ENCODE results near the gene PXDC1.

The PXDC1 gene

DNA sequence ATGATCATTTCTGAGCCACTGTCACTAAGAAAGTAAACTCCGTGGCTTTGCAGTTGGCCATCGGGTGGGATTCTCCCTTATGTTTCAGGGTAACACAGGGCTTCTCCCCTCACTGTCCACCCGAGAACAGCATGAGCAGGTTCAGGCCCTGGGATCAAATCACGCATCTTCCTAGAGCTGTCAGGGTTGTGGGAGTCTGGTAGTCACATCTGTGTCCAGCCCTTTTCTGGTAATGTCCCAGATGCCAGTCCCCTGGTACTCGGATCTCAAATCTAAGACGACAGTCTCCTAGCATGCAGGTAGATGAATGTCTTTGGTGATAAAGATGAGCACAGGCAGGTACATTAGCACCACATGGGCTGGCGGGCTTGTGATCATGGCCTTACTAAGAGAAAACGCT lies 4.8 kb downstream of the PXDC1 start:
- no peak for DNase-seq

DNA sequence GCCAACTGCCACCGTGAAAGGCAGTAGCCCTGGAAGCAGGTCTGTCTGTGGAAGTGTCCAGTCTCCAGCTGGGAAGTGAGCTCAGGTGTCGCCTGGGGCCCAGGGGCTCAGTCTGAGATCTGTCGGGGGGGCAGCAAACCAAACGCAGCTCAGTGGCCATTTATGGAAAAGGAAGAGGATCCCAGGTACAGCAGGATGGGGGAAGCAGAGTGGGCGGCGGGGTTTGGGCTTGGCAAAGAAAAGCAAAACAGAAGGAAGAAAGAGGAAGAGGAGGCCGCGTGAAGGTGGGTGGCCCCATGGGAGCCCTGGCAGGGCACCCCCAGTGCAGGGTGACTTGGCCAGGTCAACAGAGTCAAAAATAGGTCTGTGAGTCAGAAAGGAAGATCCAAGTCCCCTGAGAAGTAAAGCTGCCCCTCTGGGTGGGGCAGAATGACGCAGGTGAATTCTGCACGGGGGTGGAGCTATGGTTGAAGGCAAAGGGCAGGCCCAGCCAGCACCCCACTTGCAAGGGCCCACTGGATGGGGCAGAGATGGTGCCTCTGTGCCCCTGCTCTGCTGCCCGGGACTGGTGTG lies 5.3 kb downstream of the PXDC1 start:
- DNase-seq = no peak

GRCh38 chr6:3745566-3746118 lies 5.9 kb downstream of the PXDC1 start:
- DNase-seq = no peak

DNA sequence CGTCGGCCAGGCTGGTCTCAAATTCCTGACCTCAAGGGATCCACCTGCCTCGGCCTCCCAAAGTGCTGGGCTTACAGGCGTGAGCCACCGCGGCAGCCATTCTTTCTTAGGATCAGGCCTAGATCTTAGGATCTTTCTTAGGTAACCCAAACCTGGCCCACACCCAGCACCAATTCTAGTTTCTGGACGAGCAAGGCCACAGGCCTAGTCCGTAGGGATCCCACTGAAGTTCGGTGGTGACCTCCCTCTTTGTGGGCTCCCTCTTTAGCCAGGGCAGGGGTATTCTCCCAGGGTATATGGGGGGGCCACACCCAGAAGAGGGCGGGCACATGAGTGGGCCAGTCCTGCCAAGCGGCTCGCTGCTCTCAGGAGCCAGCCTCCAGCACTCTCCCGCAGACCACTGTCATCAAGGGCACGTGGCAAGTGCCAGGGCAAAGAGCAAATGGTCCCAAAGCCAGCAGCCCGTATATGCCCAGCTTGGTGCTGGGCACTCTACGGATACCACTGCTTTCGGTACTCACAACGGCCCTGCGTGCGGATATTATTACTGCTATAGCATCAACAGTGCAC lies 6.5 kb downstream of the PXDC1 start:
- no peak for DNase-seq

GRCh38 chr6:3744211-3744900 lies 7.2 kb downstream of the PXDC1 start:
- no peak for DNase-seq

DNA sequence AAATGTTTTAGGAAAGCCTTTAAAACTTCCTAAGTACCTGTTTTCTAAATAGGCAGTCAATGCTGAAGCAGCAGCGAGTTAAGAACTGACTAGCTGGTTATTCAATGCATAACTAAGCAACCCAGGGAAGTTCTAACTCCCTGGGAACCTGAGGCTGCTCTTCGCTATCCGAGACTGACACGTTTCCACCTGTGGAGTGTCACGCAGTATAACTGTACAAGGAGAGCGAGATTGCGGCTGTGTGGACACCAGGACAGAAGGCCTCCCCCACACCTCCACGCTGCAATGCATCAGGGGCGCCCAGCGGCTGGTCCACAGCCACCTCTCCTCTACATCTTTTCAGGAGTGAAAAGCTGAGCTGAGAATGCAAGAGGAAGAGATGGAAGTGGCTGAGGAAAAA lies 8.0 kb downstream of the PXDC1 start:
- no peak for DNase-seq

GRCh38 chr6:3742426-3743344 lies 8.8 kb downstream of the PXDC1 start:
- DNase-seq = peak; percentile 57

GRCh38 chr6:3742076-3742425 lies 9.5 kb downstream of the PXDC1 start:
- no peak for DNase-seq

- no peak for DNase-seq
Measured at GRCh38 chr6:3741477-3741871, 10.0 kb downstream of the PXDC1 start.

DNA sequence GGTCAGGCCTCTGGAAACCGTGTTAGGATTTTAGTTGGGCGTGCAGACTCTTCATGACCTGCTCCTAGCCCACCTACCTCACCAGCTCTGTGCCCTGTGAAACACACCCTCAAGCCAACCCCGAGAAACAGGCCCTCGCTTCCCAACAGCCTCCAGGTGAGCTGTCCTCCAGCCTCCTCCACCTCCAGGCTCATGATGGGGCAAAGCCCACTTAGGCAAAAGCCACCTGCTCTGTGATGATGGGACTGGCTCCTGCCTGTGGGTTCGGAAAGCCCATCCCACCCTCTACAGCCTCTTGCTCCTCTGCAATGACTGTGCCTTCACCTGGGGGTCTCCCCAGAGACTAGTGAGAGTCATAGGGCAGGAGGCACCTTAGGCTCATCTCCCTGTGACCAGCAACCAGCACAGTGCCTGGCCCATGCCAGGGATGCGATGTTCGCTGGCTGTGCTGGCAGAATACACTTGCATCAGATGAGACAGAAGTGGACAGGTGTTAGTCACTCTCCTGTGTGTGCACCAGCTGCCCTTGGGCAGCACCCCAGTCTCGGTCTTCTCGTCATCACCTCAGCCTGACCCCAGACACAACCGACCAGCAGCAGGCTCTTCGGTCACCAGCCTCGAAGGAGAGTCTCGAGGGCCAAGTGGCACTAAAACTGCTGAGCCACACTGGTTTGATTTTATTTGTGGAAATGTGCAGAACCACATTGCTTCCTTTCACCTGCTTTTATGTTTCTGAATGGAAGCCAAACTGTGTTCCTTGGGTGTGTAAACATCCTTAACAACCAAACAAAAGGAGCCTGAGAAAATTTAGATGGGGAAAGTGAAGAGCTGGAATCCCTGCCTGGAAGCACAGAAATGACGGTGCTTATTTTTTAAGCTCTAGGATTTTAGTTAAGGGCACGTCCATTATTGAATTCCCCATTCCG lies 10.7 kb downstream of the PXDC1 start:
- no peak for DNase-seq

GRCh38 chr6:3739311-3739897 lies 12.1 kb downstream of the PXDC1 start:
- DNase-seq = no peak

- DNase-seq = no peak
Measured at GRCh38 chr6:3738381-3739131, 13.0 kb downstream of the PXDC1 start.

DNA sequence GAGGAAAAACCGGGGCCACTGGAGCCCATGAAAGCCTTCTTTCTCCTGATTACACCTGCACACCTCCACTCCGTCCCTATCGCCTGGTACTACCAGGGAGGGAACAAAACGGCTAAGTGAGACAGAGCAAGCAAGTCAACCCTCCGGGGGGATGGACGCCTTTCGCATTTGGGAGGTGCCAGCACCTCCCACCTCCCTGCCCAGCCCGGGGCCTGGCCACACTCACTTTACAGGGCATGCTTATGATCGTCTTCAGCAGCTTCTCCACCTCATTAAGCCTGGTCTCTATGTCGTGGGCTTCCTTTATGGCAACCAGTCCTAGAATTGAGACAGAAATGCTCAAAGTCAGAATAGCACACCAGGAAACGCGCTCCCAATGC lies 13.7 kb downstream of the PXDC1 start:
- no peak for DNase-seq

DNA sequence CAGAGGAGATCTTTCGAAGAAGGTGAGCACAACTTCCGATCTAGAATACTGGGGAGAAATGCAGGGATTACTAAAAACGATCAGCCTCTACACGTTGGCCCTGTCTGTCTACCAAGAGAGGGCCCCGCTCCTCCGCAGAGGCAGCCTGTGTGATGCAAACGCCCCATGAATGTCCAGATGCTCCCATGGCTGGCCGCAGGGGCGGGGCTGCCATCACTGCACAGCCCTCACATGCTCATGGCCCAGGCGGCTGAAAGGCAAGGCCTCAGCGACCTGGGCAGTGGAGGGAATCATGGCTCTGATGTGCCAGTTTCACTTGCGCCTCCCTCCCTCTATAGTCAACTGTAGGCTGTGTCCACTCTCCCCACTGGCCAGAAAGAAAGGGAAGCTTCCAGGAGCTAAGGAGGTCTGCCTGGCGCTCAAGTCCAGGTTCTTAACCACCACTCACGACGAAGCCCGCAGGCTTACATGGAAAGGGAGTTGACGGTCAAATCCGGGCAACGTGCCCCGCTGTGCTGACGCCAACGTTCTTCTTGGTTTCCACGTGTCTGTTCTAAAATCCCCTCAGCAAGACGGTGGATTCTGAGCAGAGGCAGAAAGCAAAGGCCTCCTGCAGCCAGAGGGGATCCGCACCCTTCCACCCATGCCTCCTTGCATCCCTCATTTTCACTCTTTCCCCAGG lies 14.2 kb downstream of the PXDC1 start:
- no peak for DNase-seq

GRCh38 chr6:3735029-3735605 lies 16.4 kb downstream of the PXDC1 start:
- DNase-seq = no peak

GRCh38 chr6:3734023-3734422 lies 17.5 kb downstream of the PXDC1 start:
- DNase-seq = no peak

- DNase-seq = no peak
Measured at GRCh38 chr6:3733321-3733925, 18.1 kb downstream of the PXDC1 start.

GRCh38 chr6:3732345-3733141 lies 19.0 kb downstream of the PXDC1 start:
- peak; percentile 70 for DNase-seq

- no peak for DNase-seq
Measured at GRCh38 chr6:3731700-3732099, 19.8 kb downstream of the PXDC1 start.

Data from HCEC 1CT (cell line).